GF-D8 (cell line): ENCODE data around the gene SRSF10.
"Not testable (repeated sequence)": the region's sequence is repeated elsewhere in the genome, so short reads cannot be mapped to it uniquely, and the experiment has no call there.

Source experiments
- DNase-seq: peaks from one replicate; lab custom pipeline; 2025; lab: John Stamatoyannopoulos, UW

Gene SRSF10

GRCh38 chr1:23997812-23998211, 17.7 kb upstream of the SRSF10 start:
- no peak for DNase-seq

GRCh38 chr1:23996700-23997229, 16.6 kb upstream of the SRSF10 start:
- DNase-seq: no peak

- no peak for DNase-seq
These were observed 15.3 kb upstream of the SRSF10 start for GRCh38 chr1:23995431-23995837.

GRCh38 chr1:23992011-23992410, 11.9 kb upstream of the SRSF10 start:
- DNase-seq: not testable (repeated sequence)

- DNase-seq: no peak
These were observed 9.1 kb upstream of the SRSF10 start for GRCh38 chr1:23989263-23989662.

- not testable (repeated sequence) for DNase-seq
These were observed 6.9 kb upstream of the SRSF10 start for GRCh38 chr1:23987038-23987437.

GRCh38 chr1:23984417-23985186, 4.5 kb upstream of the SRSF10 start:
- no peak for DNase-seq

GRCh38 chr1:23980728-23981070, 572 bp upstream of the SRSF10 start:
- no peak for DNase-seq

GRCh38 chr1:23979387-23979880, 693 bp downstream of the SRSF10 start:
- DNase-seq: no peak

GRCh38 chr1:23978805-23979204, 1.3 kb downstream of the SRSF10 start:
- no peak for DNase-seq

- DNase-seq: no peak
These were observed 2.3 kb downstream of the SRSF10 start for GRCh38 chr1:23977854-23978191.

- no peak for DNase-seq
These were observed 2.8 kb downstream of the SRSF10 start for GRCh38 chr1:23977187-23977853.

- no peak for DNase-seq
These were observed 12.3 kb downstream of the SRSF10 start for GRCh38 chr1:23967871-23968270.

- no peak for DNase-seq
These were observed 13.1 kb downstream of the SRSF10 start for GRCh38 chr1:23966973-23967493.

GRCh38 chr1:23964790-23965740, 15.1 kb downstream of the SRSF10 start:
- peak; percentile 88 for DNase-seq

- no peak for DNase-seq
These were observed 15.9 kb downstream of the SRSF10 start for GRCh38 chr1:23964235-23964668.

- DNase-seq: no peak
These were observed 16.4 kb downstream of the SRSF10 start for GRCh38 chr1:23963617-23964234.

GRCh38 chr1:23960291-23961020, 19.7 kb downstream of the SRSF10 start:
- no peak for DNase-seq

- DNase-seq: peak; percentile 91
These were observed 20.5 kb downstream of the SRSF10 start, which contains the start of gene PNRC2 for GRCh38 chr1:23959461-23960290. PNRC2 (plus strand) TSS chr1:23959828; CDS start chr1:23961458, 1,630 bp downstream.
